ENCODE results near the gene ITSN1.

DNA sequence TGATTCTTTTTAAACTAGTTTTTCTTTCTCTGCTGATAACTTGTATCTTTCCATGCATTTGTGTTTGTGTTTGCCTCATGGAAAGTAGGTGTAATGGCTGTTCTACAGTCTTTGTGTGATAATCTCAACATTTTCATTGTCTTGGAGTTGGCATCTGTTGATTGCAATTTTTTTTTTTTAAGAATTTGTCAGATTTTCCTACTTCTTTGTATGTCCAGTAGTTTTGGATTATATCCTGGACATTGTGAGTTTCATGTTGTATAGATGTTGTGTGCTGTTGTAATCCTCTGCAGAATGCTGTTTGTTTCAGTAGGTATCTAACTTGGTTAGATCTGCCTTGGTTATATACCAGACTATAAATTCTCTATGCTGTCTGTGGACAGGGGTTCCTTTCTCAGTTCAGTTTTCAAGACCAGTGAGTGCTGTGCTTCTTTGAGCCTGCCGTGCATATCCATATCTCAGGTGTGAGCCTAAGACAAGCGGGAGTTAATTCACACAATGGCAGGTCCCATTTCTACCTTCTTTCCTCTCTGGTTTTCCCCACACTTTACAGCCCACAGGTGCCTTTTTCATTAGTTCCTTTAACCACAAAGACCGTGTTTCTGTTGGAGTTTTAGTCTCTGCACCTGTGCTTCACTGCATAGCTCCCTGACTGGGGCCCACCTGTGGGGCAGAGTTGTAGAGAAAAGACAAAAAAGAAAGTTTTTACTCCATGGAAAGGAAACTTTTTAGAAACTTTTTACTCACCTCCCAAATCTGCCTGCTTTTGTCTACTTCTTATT, 69.9 kb downstream of the ITSN1 start:
- TF ChIP-seq CTCF (IDR thresholded peaks at IDR 0.05 in 4 of 5, conservative IDR thresholded peaks at IDR 0.05 in 1 of 5): no peak
- no peak for TF ChIP-seq POLR2A (IDR thresholded peaks at IDR 0.05)

All from gastrocnemius medialis (tissue), 4 donors.